ENCODE results near the gene GFRAL. TPM values are rescaled to one million over a fixed set of nuclear protein-coding genes. Genes with fewer than 3 reads are reported as not detected.

The GFRAL gene
- total and polyA plus RNA-seq, 8 donors: not detected

GRCh38 chr6:55423933-55424332, 96.7 kb downstream of the GFRAL start:
- no peaks in the 10 kb centered on the region for H3K36me3 ChIP-seq
- H3K4me3 ChIP-seq: no peak overlapping the region
- intact Hi-C loops (cut with DNase I; ENCODE audit: low total_unique reads): no loop called here
- no peak overlapping the region for H3K27ac ChIP-seq
- 47 to 68% (median 61%) methylated on average over 2 of the region's 2 CpGs for WGBS, 5 donors
- H3K4me1 ChIP-seq: no peaks in the 10 kb centered on the region
- H3K9me3 ChIP-seq: no peaks in the 10 kb centered on the region
- no peaks in the 10 kb centered on the region for H3K27me3 ChIP-seq
- TF ChIP-seq POLR2A (IDR thresholded peaks at IDR 0.05) (no peak), EP300 (IDR thresholded peaks at IDR 0.05) (no peak), POLR2AphosphoS5 (IDR thresholded peaks at IDR 0.05) (no peak)
- TF ChIP-seq, protein P1, sequence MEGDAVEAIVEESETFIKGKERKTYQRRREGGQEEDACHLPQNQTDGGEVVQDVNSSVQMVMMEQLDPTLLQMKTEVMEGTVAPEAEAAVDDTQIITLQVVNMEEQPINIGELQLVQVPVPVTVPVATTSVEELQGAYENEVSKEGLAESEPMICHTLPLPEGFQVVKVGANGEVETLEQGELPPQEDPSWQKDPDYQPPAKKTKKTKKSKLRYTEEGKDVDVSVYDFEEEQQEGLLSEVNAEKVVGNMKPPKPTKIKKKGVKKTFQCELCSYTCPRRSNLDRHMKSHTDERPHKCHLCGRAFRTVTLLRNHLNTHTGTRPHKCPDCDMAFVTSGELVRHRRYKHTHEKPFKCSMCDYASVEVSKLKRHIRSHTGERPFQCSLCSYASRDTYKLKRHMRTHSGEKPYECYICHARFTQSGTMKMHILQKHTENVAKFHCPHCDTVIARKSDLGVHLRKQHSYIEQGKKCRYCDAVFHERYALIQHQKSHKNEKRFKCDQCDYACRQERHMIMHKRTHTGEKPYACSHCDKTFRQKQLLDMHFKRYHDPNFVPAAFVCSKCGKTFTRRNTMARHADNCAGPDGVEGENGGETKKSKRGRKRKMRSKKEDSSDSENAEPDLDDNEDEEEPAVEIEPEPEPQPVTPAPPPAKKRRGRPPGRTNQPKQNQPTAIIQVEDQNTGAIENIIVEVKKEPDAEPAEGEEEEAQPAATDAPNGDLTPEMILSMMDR (IDR thresholded peaks at IDR 0.05): no peak
- DNase-seq: no peak

GRCh38 chr6:55433446-55434130, 106.3 kb downstream of the GFRAL start:
- TF ChIP-seq, protein P1 (IDR thresholded peaks at IDR 0.05): no peak
- no peak for TF ChIP-seq POLR2A (IDR thresholded peaks at IDR 0.05)
- no peak for TF ChIP-seq EP300 (IDR thresholded peaks at IDR 0.05)
- no peak for TF ChIP-seq POLR2AphosphoS5 (IDR thresholded peaks at IDR 0.05)
- 45 to 64% (median 51%) methylated on average over 2 of the region's 2 CpGs for WGBS, 5 donors
- Histone ChIP-seq H3K27me3 (no peaks in the 10 kb centered on the region), H3K4me3 (no peak overlapping the region), H3K36me3 (no peaks in the 10 kb centered on the region), H3K9me3 (no peaks in the 10 kb centered on the region), H3K27ac (no peak overlapping the region), H3K4me1 (no peaks in the 10 kb centered on the region)
- intact Hi-C loops (cut with DNase I; ENCODE audit: low total_unique reads): no loop called here
- DNase-seq: no peak

GRCh38 chr6:55437141-55437540, 109.9 kb downstream of the GFRAL start:
- no peaks in the 10 kb centered on the region for H3K9me3 ChIP-seq
- no peaks in the 10 kb centered on the region for H3K4me1 ChIP-seq
- no peak overlapping the region for H3K4me3 ChIP-seq
- 41 to 77% (median 62%) methylated on average over 4 of the region's 4 CpGs for WGBS, 5 donors
- H3K27me3 ChIP-seq: no peaks in the 10 kb centered on the region
- H3K27ac ChIP-seq: no peak overlapping the region
- intact Hi-C loops (cut with DNase I; ENCODE audit: low total_unique reads): no loop called here
- no peak for TF ChIP-seq EP300 (IDR thresholded peaks at IDR 0.05)
- TF ChIP-seq, protein P1 (IDR thresholded peaks at IDR 0.05): no peak
- no peak for TF ChIP-seq POLR2A (IDR thresholded peaks at IDR 0.05)
- no peak for TF ChIP-seq POLR2AphosphoS5 (IDR thresholded peaks at IDR 0.05)
- no peak for DNase-seq
- no peaks in the 10 kb centered on the region for H3K36me3 ChIP-seq

DNA sequence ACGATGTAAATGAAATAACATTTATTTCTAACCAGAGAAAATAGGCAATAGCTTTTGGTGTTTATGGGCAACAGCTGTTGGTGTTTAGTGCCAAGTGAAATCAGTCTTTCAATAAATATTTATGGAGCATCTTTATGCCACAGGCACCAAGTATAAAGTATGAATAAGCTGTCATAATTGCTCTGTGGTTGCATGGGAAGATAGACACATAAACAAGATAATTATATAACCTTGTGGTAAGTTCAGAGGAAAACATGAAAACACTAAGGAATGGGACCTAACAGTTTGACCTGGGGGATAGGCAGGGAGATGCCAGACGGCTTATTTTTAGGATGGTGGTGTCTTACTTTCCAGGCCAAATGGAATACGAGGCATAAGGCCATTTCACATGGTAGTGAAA, 110.9 kb downstream of the GFRAL start:
- no peaks in the 10 kb centered on the region for H3K27me3 ChIP-seq
- no peaks in the 10 kb centered on the region for H3K36me3 ChIP-seq
- TF ChIP-seq, protein P1 (IDR thresholded peaks at IDR 0.05): no peak
- no peak for TF ChIP-seq POLR2AphosphoS5 (IDR thresholded peaks at IDR 0.05)
- TF ChIP-seq EP300 (IDR thresholded peaks at IDR 0.05): no peak
- TF ChIP-seq POLR2A (IDR thresholded peaks at IDR 0.05): no peak
- peaks cover 0 to 1% (median 0%) of the 10 kb centered on the region in 4 donors for H3K4me1 ChIP-seq
- no peak overlapping the region for H3K4me3 ChIP-seq
- no peak for DNase-seq
- intact Hi-C loops (cut with DNase I; ENCODE audit: low total_unique reads): no loop called here
- 72 to 80% (median 76%) methylated on average over 3 of the region's 3 CpGs for WGBS, 5 donors
- no peak overlapping the region for H3K27ac ChIP-seq
- H3K9me3 ChIP-seq: no peaks in the 10 kb centered on the region
